DND-41 (cell line): ENCODE measurements around the gene CASKIN2.
A peak's percentile ranks its signal among the peaks of the same experiment; 100 is the strongest.

Experiments used
- ATAC-seq: fragments of 200-7000 bp; cut with Tn5 transposase; 3 replicates; pipeline ENCODE4 v1.9.1; 2021; ENCODE audit warnings: low read depth; ENCODE audit not compliant: insufficient read depth
- DNase-seq: peaks from one replicate; pipeline ENCODE4 v3.0.0-alpha.2; 2020
- H2AFZ ChIP-seq: 2 replicates; pipeline ENCODE4 v1.6.0; 2012; ENCODE audit warnings: low read depth, low read length
- H3K27ac ChIP-seq: 2 replicates; pipeline ENCODE4 v1.5.1; 2012; ENCODE audit warnings: low read length, inconsistent platforms
- H3K27me3 ChIP-seq: fragments of 200-600 bp; sonication (generic); 2 replicates; pipeline ENCODE4 v1.6.0; 2012; ENCODE audit warnings: low read length, mild to moderate bottlenecking, inconsistent platforms; ENCODE audit not compliant: insufficient read depth, poor library complexity
- H3K36me3 ChIP-seq: 2 replicates; pipeline ENCODE4 v1.5.1; 2012; ENCODE audit warnings: low read length, inconsistent platforms; ENCODE audit not compliant: insufficient read depth
- H3K4me1 ChIP-seq: 2 replicates; pipeline ENCODE4 v1.5.1; 2012; ENCODE audit warnings: mild to moderate bottlenecking, low read length; ENCODE audit not compliant: insufficient read depth
- H3K4me2 ChIP-seq: 2 replicates; pipeline ENCODE4 v1.6.0; 2012; ENCODE audit warnings: mild to moderate bottlenecking, moderate library complexity, low read length, inconsistent platforms; ENCODE audit not compliant: insufficient read depth
- H3K4me3 ChIP-seq, 2 experiments: fragments of 200-600 bp in 1 of 2; shearing (Covaris generic) in 1 of 2; 2 replicates each; pipeline ENCODE4 v1.5.1; 2012 to 2016; ENCODE audit warnings: inconsistent platforms in 2 of 2, low read length in 2 of 2, mild to moderate bottlenecking in 2 of 2, low read depth in 1 of 2, moderate library complexity in 1 of 2
- H3K79me2 ChIP-seq: 2 replicates; pipeline ENCODE4 v1.6.0; 2012; ENCODE audit warnings: low read length, inconsistent platforms; ENCODE audit not compliant: insufficient read depth
- H3K9ac ChIP-seq: 2 replicates; pipeline ENCODE4 v1.6.0; 2012; ENCODE audit warnings: low read depth, mild to moderate bottlenecking, inconsistent platforms, low read length, moderate library complexity
- H3K9me3 ChIP-seq: 2 replicates; pipeline ENCODE4 v1.5.1; 2012; ENCODE audit warnings: low read length, moderate library complexity, mild to moderate bottlenecking, inconsistent platforms; ENCODE audit not compliant: insufficient read depth, severe bottlenecking
- H4K20me1 ChIP-seq: 2 replicates; pipeline ENCODE4 v1.6.0; 2012; ENCODE audit warnings: low read length; ENCODE audit not compliant: insufficient read depth
- CTCF ChIP-seq: IDR thresholded peaks from 2 replicates; pipeline ENCODE4 v1.5.1; 2012; ENCODE audit warnings: borderline replicate concordance, low read length, moderate library complexity, mild to moderate bottlenecking; ENCODE audit not compliant: poor library complexity, severe bottlenecking; ENCODE audit errors: extremely low read depth
- EZH2 ChIP-seq: IDR thresholded peaks from 3 replicates; pipeline ENCODE4 v1.6.1; 2012; ENCODE audit warnings: borderline replicate concordance, low read depth, mild to moderate bottlenecking, moderate library complexity, low read length, inconsistent platforms; ENCODE audit not compliant: severe bottlenecking

Gene CASKIN2

GRCh38 chr17:75499313-75500022 lies 15.9 kb downstream of the CASKIN2 start:
- Histone ChIP-seq H2AFZ (no peak overlapping the region), H3K4me2 (no peak overlapping the region), H4K20me1 (peaks cover 15% of the 10 kb centered on the region; the same call in 1 of the 2 replicates), H3K27ac (no peak overlapping the region), H3K4me3 (no peak overlapping the region), H3K4me1 (no peaks in the 10 kb centered on the region), H3K27me3 (no peaks in the 10 kb centered on the region), H3K79me2 (no peaks in the 10 kb centered on the region), H3K9ac (no peak overlapping the region), H3K9me3 (no peaks in the 10 kb centered on the region), H3K36me3 (peaks cover 82% of the 10 kb centered on the region)
- no peak for DNase-seq
- no peak for ATAC-seq
- TF ChIP-seq CTCF (no peak), EZH2 (no peak)

GRCh38 chr17:75498726-75499213 lies 16.6 kb downstream of the CASKIN2 start:
- Histone ChIP-seq H3K27ac (no peak overlapping the region), H3K9me3 (no peaks in the 10 kb centered on the region), H2AFZ (no peak overlapping the region), H4K20me1 (peaks cover 15% of the 10 kb centered on the region; the same call in 1 of the 2 replicates), H3K4me2 (no peak overlapping the region), H3K27me3 (no peaks in the 10 kb centered on the region), H3K79me2 (no peaks in the 10 kb centered on the region), H3K9ac (no peak overlapping the region), H3K4me3 (no peak overlapping the region), H3K4me1 (no peaks in the 10 kb centered on the region), H3K36me3 (peaks cover 84% of the 10 kb centered on the region)
- 0 out of 3 replicates have a peak, but pooled peaks have one; percentile 18 for ATAC-seq
- no peak for TF ChIP-seq EZH2
- TF ChIP-seq CTCF: no peak
- DNase-seq: no peak

GRCh38 chr17:75498039-75498725 lies 17.2 kb downstream of the CASKIN2 start:
- no peak for TF ChIP-seq CTCF
- no peak for TF ChIP-seq EZH2
- Histone ChIP-seq H4K20me1 (peaks cover 13% of the 10 kb centered on the region; the same call in 1 of the 2 replicates), H3K79me2 (no peaks in the 10 kb centered on the region), H3K9me3 (no peaks in the 10 kb centered on the region), H3K4me1 (no peaks in the 10 kb centered on the region), H3K27me3 (no peaks in the 10 kb centered on the region), H2AFZ (no peak overlapping the region), H3K9ac (no peak overlapping the region), H3K27ac (no peak overlapping the region), H3K4me2 (no peak overlapping the region), H3K36me3 (peaks cover 85% of the 10 kb centered on the region), H3K4me3 (no peak overlapping the region)
- DNase-seq (no peak), ATAC-seq (no peak)
